Measurements from ENCODE around the gene NIPBL. TPM values are rescaled to one million over a fixed set of nuclear protein-coding genes. Genes with fewer than 3 reads are reported as not detected.
"Not testable (repeated sequence)": the region's sequence is repeated elsewhere in the genome, so short reads cannot be mapped to it uniquely, and the experiment has no call there.

Gene NIPBL
- total RNA-seq, 1 experiment from 2014 or later, result 124 TPM

DNA sequence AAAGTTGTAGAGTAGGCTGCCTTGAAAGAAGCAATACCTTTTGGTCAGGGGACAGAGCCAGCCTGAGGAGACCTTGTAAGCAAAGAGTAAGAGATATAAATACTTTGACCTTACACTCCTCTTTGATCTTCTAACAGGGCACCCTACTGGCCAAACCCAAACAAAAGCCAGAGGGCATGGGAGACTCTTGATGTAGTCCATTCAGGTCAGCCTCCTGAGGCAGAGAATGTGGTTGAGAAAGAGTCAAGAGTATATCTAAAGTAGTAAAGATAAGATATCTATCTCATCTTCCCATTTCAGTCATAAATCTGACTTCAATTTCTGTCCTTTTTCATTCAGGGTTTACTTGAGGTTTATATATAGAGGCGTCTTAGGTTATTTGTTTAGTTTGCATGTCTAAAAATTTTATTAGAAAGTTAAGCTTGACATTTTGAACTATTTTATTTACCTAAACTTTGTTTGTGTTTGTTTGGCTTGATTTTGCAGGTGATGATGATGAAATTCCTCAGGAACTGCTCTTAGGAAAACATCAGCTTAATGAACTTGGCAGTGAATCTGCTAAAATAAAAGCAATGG lies 125.7 kb downstream of the NIPBL start:
- no peak for TF ChIP-seq EZH2 (IDR thresholded peaks at IDR 0.05; ENCODE audit: low read depth)
- TF ChIP-seq, protein P1, sequence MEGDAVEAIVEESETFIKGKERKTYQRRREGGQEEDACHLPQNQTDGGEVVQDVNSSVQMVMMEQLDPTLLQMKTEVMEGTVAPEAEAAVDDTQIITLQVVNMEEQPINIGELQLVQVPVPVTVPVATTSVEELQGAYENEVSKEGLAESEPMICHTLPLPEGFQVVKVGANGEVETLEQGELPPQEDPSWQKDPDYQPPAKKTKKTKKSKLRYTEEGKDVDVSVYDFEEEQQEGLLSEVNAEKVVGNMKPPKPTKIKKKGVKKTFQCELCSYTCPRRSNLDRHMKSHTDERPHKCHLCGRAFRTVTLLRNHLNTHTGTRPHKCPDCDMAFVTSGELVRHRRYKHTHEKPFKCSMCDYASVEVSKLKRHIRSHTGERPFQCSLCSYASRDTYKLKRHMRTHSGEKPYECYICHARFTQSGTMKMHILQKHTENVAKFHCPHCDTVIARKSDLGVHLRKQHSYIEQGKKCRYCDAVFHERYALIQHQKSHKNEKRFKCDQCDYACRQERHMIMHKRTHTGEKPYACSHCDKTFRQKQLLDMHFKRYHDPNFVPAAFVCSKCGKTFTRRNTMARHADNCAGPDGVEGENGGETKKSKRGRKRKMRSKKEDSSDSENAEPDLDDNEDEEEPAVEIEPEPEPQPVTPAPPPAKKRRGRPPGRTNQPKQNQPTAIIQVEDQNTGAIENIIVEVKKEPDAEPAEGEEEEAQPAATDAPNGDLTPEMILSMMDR (conservative IDR thresholded peaks at IDR 0.05), result no peak
- Histone ChIP-seq H2AFZ (no peak overlapping the region), H3K4me3 (no peak overlapping the region), H3F3A (ENCODE audit: insufficient read depth, low read depth) (no peaks in the 10 kb centered on the region), H3K36me3 (ENCODE audit: low read depth) (peaks cover 41% of the 10 kb centered on the region), H3K27me3 (ENCODE audit: insufficient read depth, low read depth) (no peaks in the 10 kb centered on the region), H3K9me2 (ENCODE audit: insufficient read depth) (no peaks in the 10 kb centered on the region), H3K4me1 (replicated peaks; ENCODE audit: insufficient read depth) (no peaks in the 10 kb centered on the region), H4K20me1 (ENCODE audit: insufficient read depth) (no peaks in the 10 kb centered on the region; the same call in 1 of the 2 replicates), H3K27ac (no peak overlapping the region), H3K4me2 (no peak overlapping the region), H3K79me2 (ENCODE audit: low read depth) (no peaks in the 10 kb centered on the region), H3K9me3 (ENCODE audit: insufficient read depth, low read depth) (no peaks in the 10 kb centered on the region)
- intact Hi-C loops (cut with micrococcal nuclease; ENCODE audit: unreplicated experiment), result no loop called here
- no TSS peak for BruUV-seq (replicated peaks)
- POLR2A ChIA-PET (ENCODE audit: unreplicated experiment), result no interaction called here
- CTCF ChIA-PET, result no interaction called here
- no peak for DNase-seq

DNA sequence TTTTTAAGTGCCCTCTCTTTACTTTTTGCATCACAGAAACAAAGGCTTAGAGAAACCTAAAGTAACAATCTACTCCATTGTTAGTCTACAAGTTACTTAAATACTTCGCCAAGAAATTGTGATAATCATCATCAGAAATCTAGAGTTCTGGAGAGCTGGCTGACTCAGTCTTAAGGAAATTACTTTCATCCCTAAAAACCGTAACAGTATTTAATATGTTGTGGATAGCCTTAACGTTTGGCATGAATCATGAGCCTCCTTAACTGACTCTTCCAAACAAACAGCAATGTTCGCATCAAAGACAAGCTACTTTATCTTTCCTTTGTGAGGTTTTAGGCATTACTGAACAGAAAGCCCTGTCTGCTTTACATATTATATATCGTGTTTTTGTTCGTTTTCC lies 128.7 kb downstream of the NIPBL start:
- POLR2A ChIA-PET (ENCODE audit: unreplicated experiment), result interaction anchor here (0.5 to 0.6 kb wide), 2 partner anchors 12 to 81 kb away, joined by 3 to 8 read pairs; no protein-coding TSS in a partner anchor
- no peaks in the 10 kb centered on the region for H3K9me2 ChIP-seq (ENCODE audit: insufficient read depth)

GRCh38 chr5:37005946-37006540 lies 129.5 kb downstream of the NIPBL start:
- DNase-seq, result peak in 1 of 2 experiments; percentile 53
- Histone ChIP-seq H3K9me2 (ENCODE audit: insufficient read depth) (no peaks in the 10 kb centered on the region), H3K4me2 (no peak overlapping the region), H3F3A (ENCODE audit: insufficient read depth, low read depth) (no peaks in the 10 kb centered on the region), H3K27ac (no peak overlapping the region), H2AFZ (no peak overlapping the region), H3K27me3 (ENCODE audit: insufficient read depth, low read depth) (no peaks in the 10 kb centered on the region), H3K4me1 (replicated peaks; ENCODE audit: insufficient read depth) (no peaks in the 10 kb centered on the region), H4K20me1 (ENCODE audit: insufficient read depth) (no peaks in the 10 kb centered on the region; the same call in 1 of the 2 replicates), H3K4me3 (no peak overlapping the region), H3K36me3 (ENCODE audit: low read depth) (peaks cover 63% of the 10 kb centered on the region), H3K79me2 (ENCODE audit: low read depth) (no peaks in the 10 kb centered on the region), H3K9me3 (ENCODE audit: insufficient read depth, low read depth) (no peaks in the 10 kb centered on the region)
- ChIA-PET POLR2A (ENCODE audit: unreplicated experiment) (interaction anchor here (0.5 kb wide), 1 partner anchor 11 kb away, joined by 3 read pairs; no protein-coding TSS in a partner anchor), CTCF (interaction anchor here (0.6 to 1.6 kb wide), 5 partner anchors 17 to 297 kb away, joined by 4 to 22 read pairs (median 4); no protein-coding TSS in a partner anchor)
- BruUV-seq (replicated peaks), result no TSS peak
- TF ChIP-seq, protein P1 (conservative IDR thresholded peaks at IDR 0.05), result peak; percentile 77
- TF ChIP-seq EZH2 (IDR thresholded peaks at IDR 0.05; ENCODE audit: low read depth), result no peak
- intact Hi-C loops (cut with micrococcal nuclease; ENCODE audit: unreplicated experiment), result loop anchor here (1.0 to 2.0 kb wide), 4 partner anchors 129 to 277 kb away; partner anchors contain the start of gene NIPBL

More for the DNA sequence above, 128.7 kb downstream of the NIPBL start:
- no peak overlapping the region for H3K27ac ChIP-seq
- no peaks in the 10 kb centered on the region for H3K9me3 ChIP-seq (ENCODE audit: insufficient read depth, low read depth)
- no peaks in the 10 kb centered on the region; the same call in 1 of the 2 replicates for H4K20me1 ChIP-seq (ENCODE audit: insufficient read depth)
- H3K79me2 ChIP-seq (ENCODE audit: low read depth), result no peaks in the 10 kb centered on the region
- no peaks in the 10 kb centered on the region for H3K27me3 ChIP-seq (ENCODE audit: insufficient read depth, low read depth)
- no TSS peak for BruUV-seq (replicated peaks)
- TF ChIP-seq, protein P1 (conservative IDR thresholded peaks at IDR 0.05), result no peak
- no peak for TF ChIP-seq EZH2 (IDR thresholded peaks at IDR 0.05; ENCODE audit: low read depth)
- CTCF ChIA-PET, result interaction anchor here (0.6 to 1.6 kb wide), 5 partner anchors 16 to 276 kb away, joined by 3 to 22 read pairs (median 4); no protein-coding TSS in a partner anchor
- H3K4me2 ChIP-seq, result no peak overlapping the region
- peaks cover 64% of the 10 kb centered on the region for H3K36me3 ChIP-seq (ENCODE audit: low read depth)
- H3K4me3 ChIP-seq, result no peak overlapping the region
- no peak overlapping the region for H2AFZ ChIP-seq
- intact Hi-C loops (cut with micrococcal nuclease; ENCODE audit: unreplicated experiment), result no loop called here
- DNase-seq, result no peak
- H3K4me1 ChIP-seq (replicated peaks; ENCODE audit: insufficient read depth), result no peaks in the 10 kb centered on the region
- no peaks in the 10 kb centered on the region for H3F3A ChIP-seq (ENCODE audit: insufficient read depth, low read depth)

- H3K4me2 ChIP-seq; CTCF ChIA-PET; H3K27me3 ChIP-seq (ENCODE audit: insufficient read depth, low read depth); H3K9me2 ChIP-seq (ENCODE audit: insufficient read depth); H3K4me3 ChIP-seq; H3F3A ChIP-seq (ENCODE audit: insufficient read depth, low read depth); H4K20me1 ChIP-seq (ENCODE audit: insufficient read depth); BruUV-seq (replicated peaks); POLR2A ChIA-PET (ENCODE audit: unreplicated experiment); H3K9me3 ChIP-seq (ENCODE audit: insufficient read depth, low read depth); H3K79me2 ChIP-seq (ENCODE audit: low read depth); H2AFZ ChIP-seq; intact Hi-C loops (cut with micrococcal nuclease; ENCODE audit: unreplicated experiment); DNase-seq; H3K27ac ChIP-seq; H3K4me1 ChIP-seq (replicated peaks; ENCODE audit: insufficient read depth): not testable (repeated sequence)
- H3K36me3 ChIP-seq (ENCODE audit: low read depth), result peaks cover 44% of the 10 kb centered on the region
Measured at GRCh38 chr5:37013181-37013580, 136.6 kb downstream of the NIPBL start.
